ENCODE measurements around the gene GPR146. TPM values are rescaled to one million over a fixed set of nuclear protein-coding genes. Genes with fewer than 3 reads are reported as not detected.

Gene GPR146
- polyA plus RNA-seq, 3 donors = 0.48 to 0.92 (median 0.48) TPM

DNA sequence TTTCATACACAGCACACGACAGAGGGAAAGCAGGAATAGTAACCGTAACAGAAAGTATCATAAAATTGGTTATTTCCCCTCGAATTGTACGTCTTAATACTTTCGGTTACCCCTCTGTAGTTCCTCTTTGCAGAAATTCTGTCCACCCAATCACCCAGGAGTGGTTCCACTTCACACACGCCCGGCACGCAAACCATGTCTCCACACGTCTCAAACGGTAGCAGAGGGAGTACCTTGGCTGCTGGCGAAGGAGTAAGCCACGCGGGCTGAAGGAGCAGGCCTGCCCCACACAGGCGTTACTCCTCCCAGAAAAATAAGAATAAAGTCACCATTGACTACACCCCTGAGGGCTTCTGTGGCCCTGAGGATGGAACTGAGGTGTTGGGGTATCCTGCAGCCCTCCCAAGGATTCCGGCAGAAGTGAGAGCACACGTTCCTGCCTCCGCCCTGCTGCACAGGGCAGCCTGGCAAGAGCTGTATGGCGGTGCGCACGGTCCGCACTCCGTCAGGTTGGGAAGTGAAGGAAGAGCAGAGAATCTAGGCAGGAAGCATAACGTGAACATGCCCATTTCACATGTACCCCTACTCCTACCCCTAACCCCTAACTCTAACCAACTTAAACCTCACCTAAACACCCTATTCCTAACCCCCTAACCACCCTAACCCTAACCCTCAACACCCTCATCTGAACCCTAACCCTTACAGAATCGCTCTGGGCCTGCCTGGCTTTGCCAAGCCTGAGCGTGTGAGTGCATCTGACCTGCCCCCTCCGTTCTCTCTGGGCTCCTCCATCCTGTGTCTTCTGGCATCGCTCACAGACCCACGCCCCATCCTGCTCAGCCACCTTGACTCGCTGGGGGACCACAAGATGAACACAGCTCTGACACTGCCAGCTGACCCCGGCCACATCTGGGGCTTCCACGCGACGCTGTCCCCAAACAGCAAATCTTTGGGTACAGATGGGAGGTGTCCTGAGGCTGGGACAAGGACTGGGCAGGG is 18.2 kb downstream of the GPR146 start:
- DNase-seq = peak; percentile 63 to 87 (median 76)
- H3K36me3 ChIP-seq (replicated peaks in 1 of 2; ENCODE audit: control insufficient read depth in 1 of 2, insufficient read depth in 2 of 2, low read length in 2 of 2) = no peaks in the 10 kb centered on the region
- Mint-ChIP-seq H3K9me3 (peaks cover 0 to 10% (median 4%) of the 10 kb centered on the region in 7 donors), H3K4me3 (peak overlapping the region; percentile 32 to 72), H3K27ac (peak overlapping the region in 6 of 7 donors; percentile 7 to 84 (median 62)), H3K27me3 (ENCODE audit: low read depth in 3 of 3) (peaks cover 39 to 55% (median 43%) of the 10 kb centered on the region in 3 donors), H3K4me1 (peaks cover 38% of the 10 kb centered on the region), H3K36me3 (no peaks in the 10 kb centered on the region)
- H2AFZ ChIP-seq (ENCODE audit: insufficient read depth, low read depth, low read length, poor library complexity, severe bottlenecking) = peak overlapping the region; percentile 3
- TF ChIP-seq, protein P1, sequence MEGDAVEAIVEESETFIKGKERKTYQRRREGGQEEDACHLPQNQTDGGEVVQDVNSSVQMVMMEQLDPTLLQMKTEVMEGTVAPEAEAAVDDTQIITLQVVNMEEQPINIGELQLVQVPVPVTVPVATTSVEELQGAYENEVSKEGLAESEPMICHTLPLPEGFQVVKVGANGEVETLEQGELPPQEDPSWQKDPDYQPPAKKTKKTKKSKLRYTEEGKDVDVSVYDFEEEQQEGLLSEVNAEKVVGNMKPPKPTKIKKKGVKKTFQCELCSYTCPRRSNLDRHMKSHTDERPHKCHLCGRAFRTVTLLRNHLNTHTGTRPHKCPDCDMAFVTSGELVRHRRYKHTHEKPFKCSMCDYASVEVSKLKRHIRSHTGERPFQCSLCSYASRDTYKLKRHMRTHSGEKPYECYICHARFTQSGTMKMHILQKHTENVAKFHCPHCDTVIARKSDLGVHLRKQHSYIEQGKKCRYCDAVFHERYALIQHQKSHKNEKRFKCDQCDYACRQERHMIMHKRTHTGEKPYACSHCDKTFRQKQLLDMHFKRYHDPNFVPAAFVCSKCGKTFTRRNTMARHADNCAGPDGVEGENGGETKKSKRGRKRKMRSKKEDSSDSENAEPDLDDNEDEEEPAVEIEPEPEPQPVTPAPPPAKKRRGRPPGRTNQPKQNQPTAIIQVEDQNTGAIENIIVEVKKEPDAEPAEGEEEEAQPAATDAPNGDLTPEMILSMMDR (IDR thresholded peaks at IDR 0.05) = no peak
- peak overlapping the region; percentile 5 to 43 for H3K27ac ChIP-seq (ENCODE audit: low read depth in 1 of 2, low read length in 2 of 2)
- no peaks in the 10 kb centered on the region for H3K79me2 ChIP-seq (ENCODE audit: insufficient read depth, low read length)
- no peaks in the 10 kb centered on the region for H3K9me3 ChIP-seq (replicated peaks in 1 of 2; ENCODE audit: control insufficient read depth in 1 of 2, insufficient read depth in 1 of 2, low read length in 2 of 2)
- peaks cover 0 to 39% of the 10 kb centered on the region in 2 donors for H3K27me3 ChIP-seq (ENCODE audit: control insufficient read depth in 2 of 2, insufficient read depth in 2 of 2, low read length in 2 of 2)
- peak overlapping the region; percentile 47 for H3K4me2 ChIP-seq (replicated peaks; ENCODE audit: extremely low read depth, low read length, poor library complexity, severe bottlenecking)
- peaks cover 35 to 40% of the 10 kb centered on the region in 2 donors for H3K4me1 ChIP-seq (ENCODE audit: control insufficient read depth in 1 of 2, insufficient read depth in 2 of 2, low read length in 2 of 2)
- H3K4me3 ChIP-seq (replicated peaks in 1 of 3; ENCODE audit: low read depth in 2 of 3, low read length in 3 of 3) = peak overlapping the region in 2 of 3 experiments; percentile 4 to 45
- no peak overlapping the region for H3K9ac ChIP-seq (ENCODE audit: insufficient read depth, low read length, poor library complexity, severe bottlenecking)
- 64% methylated on average over 20 of the region's 33 CpGs for WGBS (ENCODE audit: insufficient coverage)
- intact Hi-C loops (cut with micrococcal nuclease) = loop anchor here (10.0 kb wide), 3 partner anchors 158 to 278 kb away; partner anchors contain the start of gene GET4 (in 1 of the 2)
- H4K20me1 ChIP-seq (ENCODE audit: insufficient read depth, low read length) = no peaks in the 10 kb centered on the region

DNA sequence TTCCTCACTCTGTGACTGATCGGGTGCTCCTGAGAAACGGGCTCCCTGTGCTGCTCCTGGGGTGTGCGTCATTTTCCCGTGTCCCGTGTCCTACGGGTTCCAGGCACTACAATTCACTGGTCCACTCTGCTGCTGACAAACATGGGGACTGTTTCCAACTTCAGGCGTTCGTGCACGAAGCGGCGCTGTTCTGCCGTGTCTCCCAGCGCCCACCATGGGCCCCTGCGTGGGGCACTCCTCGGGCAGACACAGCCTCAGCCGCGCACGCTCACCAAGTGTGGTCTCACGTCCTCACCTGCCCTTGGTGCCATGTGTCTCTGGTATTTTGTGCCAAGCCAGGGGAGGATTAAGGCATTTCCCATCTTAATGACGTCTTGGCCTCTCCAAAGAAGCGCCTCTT is 19.0 kb downstream of the GPR146 start:
- H3K27me3 Mint-ChIP-seq (ENCODE audit: low read depth in 3 of 3) = peaks cover 36 to 52% (median 40%) of the 10 kb centered on the region in 3 donors
- H3K4me2 ChIP-seq (replicated peaks; ENCODE audit: extremely low read depth, low read length, poor library complexity, severe bottlenecking) = no peak overlapping the region
- H3K9ac ChIP-seq (ENCODE audit: insufficient read depth, low read length, poor library complexity, severe bottlenecking) = no peak overlapping the region
- H3K9me3 ChIP-seq (replicated peaks in 1 of 2; ENCODE audit: control insufficient read depth in 1 of 2, insufficient read depth in 1 of 2, low read length in 2 of 2) = no peaks in the 10 kb centered on the region
- H3K27me3 ChIP-seq (ENCODE audit: control insufficient read depth in 2 of 2, insufficient read depth in 2 of 2, low read length in 2 of 2) = peaks cover 0 to 39% of the 10 kb centered on the region in 2 donors
- H3K79me2 ChIP-seq (ENCODE audit: insufficient read depth, low read length) = no peaks in the 10 kb centered on the region
- peaks cover 35 to 40% of the 10 kb centered on the region in 2 donors for H3K4me1 ChIP-seq (ENCODE audit: control insufficient read depth in 1 of 2, insufficient read depth in 2 of 2, low read length in 2 of 2)
- TF ChIP-seq, protein P1 (IDR thresholded peaks at IDR 0.05) = no peak
- no peaks in the 10 kb centered on the region for H4K20me1 ChIP-seq (ENCODE audit: insufficient read depth, low read length)
- H3K27ac ChIP-seq (ENCODE audit: low read depth in 1 of 2, low read length in 2 of 2) = no peak overlapping the region
- H3K4me1 Mint-ChIP-seq = peaks cover 38% of the 10 kb centered on the region
- intact Hi-C loops (cut with micrococcal nuclease) = loop anchor here (10.0 kb wide), 3 partner anchors 159 to 279 kb away; partner anchors contain the start of gene GET4 (in 1 of the 2)
- peaks cover 0 to 12% (median 4%) of the 10 kb centered on the region in 7 donors for H3K9me3 Mint-ChIP-seq
- no peak overlapping the region for H2AFZ ChIP-seq (ENCODE audit: insufficient read depth, low read depth, low read length, poor library complexity, severe bottlenecking)
- H3K4me3 ChIP-seq (replicated peaks in 1 of 3; ENCODE audit: low read depth in 2 of 3, low read length in 3 of 3) = no peak overlapping the region
- H3K4me3 Mint-ChIP-seq = peak overlapping the region in 1 of 2 donors; percentile 45
- H3K36me3 ChIP-seq (replicated peaks in 1 of 2; ENCODE audit: control insufficient read depth in 1 of 2, insufficient read depth in 2 of 2, low read length in 2 of 2) = no peaks in the 10 kb centered on the region
- no peak for DNase-seq
- no peak overlapping the region for H3K27ac Mint-ChIP-seq
- 93% methylated on average over 21 of the region's 21 CpGs for whole genome bisulfite sequencing (ENCODE audit: insufficient coverage)
- H3K36me3 Mint-ChIP-seq = no peaks in the 10 kb centered on the region

Measured in CD14-positive monocyte (primary cell).